OCI-LY1 (cell line): ENCODE measurements around the gene NTPCR.

Experiments
- H2AFZ ChIP-seq: fragments of 200-600 bp; sonication (generic), shearing (Covaris generic); 2 replicates; pipeline ENCODE4 v1.6.0; 2014; ENCODE audit warnings: antibody characterized with exemption, mild to moderate bottlenecking, low read length
- H3F3A ChIP-seq: fragments of 200-600 bp; sonication (generic), shearing (Covaris generic); 2 replicates; pipeline ENCODE4 v1.6.0; 2014; ENCODE audit warnings: mild to moderate bottlenecking, antibody characterized with exemption, low read length, moderate library complexity; ENCODE audit not compliant: insufficient read depth
- H3K27ac ChIP-seq: fragments of 200-600 bp; sonication (generic); 2 replicates; pipeline ENCODE4 v1.5.1; 2014; ENCODE audit warnings: low read length, mixed run types, mild to moderate bottlenecking, low read depth; ENCODE audit not compliant: poor library complexity, severe bottlenecking
- H3K27me3 ChIP-seq: fragments of 200-600 bp; sonication (generic); 2 replicates; pipeline ENCODE4 v1.6.0; 2014; ENCODE audit warnings: antibody characterized with exemption, mild to moderate bottlenecking, low read length, moderate library complexity; ENCODE audit not compliant: insufficient read depth
- H3K36me3 ChIP-seq: fragments of 200-600 bp; sonication (generic); 2 replicates; pipeline ENCODE4 v1.6.1; 2014; ENCODE audit warnings: mild to moderate bottlenecking, antibody characterized with exemption, low read length, moderate library complexity, mixed read lengths; ENCODE audit not compliant: insufficient read depth
- H3K4me1 ChIP-seq: fragments of 200-600 bp; sonication (generic); 2 replicates; pipeline ENCODE4 v1.5.1; 2014; ENCODE audit warnings: mild to moderate bottlenecking, low read length, moderate library complexity; ENCODE audit not compliant: insufficient read depth, severe bottlenecking
- H3K4me2 ChIP-seq: fragments of 200-600 bp; sonication (generic), shearing (Covaris generic); 2 replicates; pipeline ENCODE4 v1.6.1; 2014; ENCODE audit warnings: low read length
- H3K4me3 ChIP-seq: fragments of 200-600 bp; sonication (generic); 2 replicates; pipeline ENCODE4 v1.5.1; 2014; ENCODE audit warnings: low read length, low read depth, mild to moderate bottlenecking, mixed read lengths; ENCODE audit not compliant: poor library complexity, severe bottlenecking
- H3K79me2 ChIP-seq: fragments of 200-600 bp; shearing (Covaris generic); 2 replicates; pipeline ENCODE4 v1.6.1; 2016; ENCODE audit warnings: mixed run types, low read length, mixed read lengths; ENCODE audit not compliant: insufficient read depth
- H3K9ac ChIP-seq: fragments of 200-600 bp; sonication (generic), shearing (Covaris generic); 2 replicates; pipeline ENCODE4 v1.6.1; 2014; ENCODE audit warnings: mild to moderate bottlenecking, low read length, mixed read lengths
- H3K9me2 ChIP-seq: fragments of 200-600 bp; sonication (generic), shearing (Covaris generic); 2 replicates; pipeline ENCODE4 v1.6.1; 2014; ENCODE audit warnings: low read depth, mild to moderate bottlenecking, low read length, mixed read lengths
- H3K9me3 ChIP-seq: fragments of 200-600 bp; shearing (Covaris generic); 2 replicates; pipeline ENCODE4 v1.6.1; 2014; ENCODE audit warnings: low read length, mixed read lengths
- H4K20me1 ChIP-seq: fragments of 200-600 bp; sonication (generic), shearing (Covaris generic); 2 replicates; pipeline ENCODE4 v1.6.0; 2016; ENCODE audit warnings: mild to moderate bottlenecking, low read length; ENCODE audit not compliant: insufficient read depth
- EZH2 ChIP-seq: fragments of 200-600 bp; sonication (generic), shearing (Covaris generic); IDR thresholded peaks from 2 replicates; pipeline ENCODE4 v1.8.0; 2017; ENCODE audit warnings: borderline replicate concordance, mixed run types, mild to moderate bottlenecking, antibody characterized with exemption, low read length, moderate library complexity, mixed read lengths
- TF ChIP-seq, protein P1 (sequence below): fragments of 200-600 bp; sonication (generic), shearing (Covaris generic); IDR thresholded peaks from 2 replicates; pipeline ENCODE4 v1.5.1; 2017; ENCODE audit warnings: mild to moderate bottlenecking, antibody characterized with exemption, low read length, moderate library complexity, mixed read lengths

The NTPCR gene

DNA sequence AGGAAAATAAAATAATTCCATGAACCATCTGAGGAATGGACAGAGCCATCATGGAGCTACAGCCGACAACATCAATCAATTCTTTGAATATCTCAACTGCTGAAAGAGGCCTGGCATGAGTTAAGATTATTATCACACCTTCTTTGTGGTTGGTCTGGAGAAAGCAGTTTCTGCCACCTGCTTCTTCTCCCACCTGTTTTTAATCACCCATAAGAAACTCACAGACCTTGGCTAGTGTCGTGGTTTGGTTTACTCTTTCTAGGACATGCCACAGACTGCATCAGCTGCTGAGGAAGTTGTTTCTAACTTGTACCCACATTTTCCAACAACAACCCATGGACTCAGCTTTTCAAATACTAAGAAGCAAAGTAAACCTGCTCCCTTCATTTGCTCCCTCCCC, 65.6 kb downstream of the NTPCR start:
- Histone ChIP-seq H3K9me2 (no peaks in the 10 kb centered on the region), H3K27ac (no peak overlapping the region), H3K9me3 (no peaks in the 10 kb centered on the region), H4K20me1 (no peaks in the 10 kb centered on the region), H3K27me3 (no peaks in the 10 kb centered on the region), H3F3A (no peaks in the 10 kb centered on the region), H3K4me3 (no peak overlapping the region), H2AFZ (no peak overlapping the region), H3K4me2 (no peak overlapping the region), H3K36me3 (no peaks in the 10 kb centered on the region), H3K9ac (no peak overlapping the region), H3K4me1 (no peaks in the 10 kb centered on the region), H3K79me2 (no peaks in the 10 kb centered on the region)
- TF ChIP-seq EZH2: no peak
- TF ChIP-seq, protein P1, sequence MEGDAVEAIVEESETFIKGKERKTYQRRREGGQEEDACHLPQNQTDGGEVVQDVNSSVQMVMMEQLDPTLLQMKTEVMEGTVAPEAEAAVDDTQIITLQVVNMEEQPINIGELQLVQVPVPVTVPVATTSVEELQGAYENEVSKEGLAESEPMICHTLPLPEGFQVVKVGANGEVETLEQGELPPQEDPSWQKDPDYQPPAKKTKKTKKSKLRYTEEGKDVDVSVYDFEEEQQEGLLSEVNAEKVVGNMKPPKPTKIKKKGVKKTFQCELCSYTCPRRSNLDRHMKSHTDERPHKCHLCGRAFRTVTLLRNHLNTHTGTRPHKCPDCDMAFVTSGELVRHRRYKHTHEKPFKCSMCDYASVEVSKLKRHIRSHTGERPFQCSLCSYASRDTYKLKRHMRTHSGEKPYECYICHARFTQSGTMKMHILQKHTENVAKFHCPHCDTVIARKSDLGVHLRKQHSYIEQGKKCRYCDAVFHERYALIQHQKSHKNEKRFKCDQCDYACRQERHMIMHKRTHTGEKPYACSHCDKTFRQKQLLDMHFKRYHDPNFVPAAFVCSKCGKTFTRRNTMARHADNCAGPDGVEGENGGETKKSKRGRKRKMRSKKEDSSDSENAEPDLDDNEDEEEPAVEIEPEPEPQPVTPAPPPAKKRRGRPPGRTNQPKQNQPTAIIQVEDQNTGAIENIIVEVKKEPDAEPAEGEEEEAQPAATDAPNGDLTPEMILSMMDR: no peak

- no peaks in the 10 kb centered on the region for H4K20me1 ChIP-seq
- no peak overlapping the region for H3K9ac ChIP-seq
- no peak overlapping the region for H2AFZ ChIP-seq
- H3K27ac ChIP-seq: no peak overlapping the region
- no peak overlapping the region for H3K4me2 ChIP-seq
- no peak overlapping the region for H3K4me3 ChIP-seq
- no peaks in the 10 kb centered on the region for H3K9me2 ChIP-seq
- TF ChIP-seq, protein P1: no peak
- no peak for TF ChIP-seq EZH2
- H3K36me3 ChIP-seq: no peaks in the 10 kb centered on the region
- no peaks in the 10 kb centered on the region for H3K4me1 ChIP-seq
- H3K9me3 ChIP-seq: no peaks in the 10 kb centered on the region
- no peaks in the 10 kb centered on the region for H3F3A ChIP-seq
- no peaks in the 10 kb centered on the region for H3K27me3 ChIP-seq
- no peaks in the 10 kb centered on the region for H3K79me2 ChIP-seq
These were observed 66.4 kb downstream of the NTPCR start for GRCh38 chr1:233016798-233017197.

- Histone ChIP-seq H3K4me1 (no peaks in the 10 kb centered on the region), H3K4me2 (no peak overlapping the region)
These were observed 68.7 kb downstream of the NTPCR start for GRCh38 chr1:233019083-233019482.

More at GRCh38 chr1:233019083-233019482, 68.7 kb downstream of the NTPCR start:
- H2AFZ ChIP-seq: no peak overlapping the region
- H3K79me2 ChIP-seq: no peaks in the 10 kb centered on the region
- H3F3A ChIP-seq: no peaks in the 10 kb centered on the region
- H3K9ac ChIP-seq: no peak overlapping the region
- H4K20me1 ChIP-seq: no peaks in the 10 kb centered on the region
- H3K4me3 ChIP-seq: no peak overlapping the region
- no peak overlapping the region for H3K27ac ChIP-seq
- no peaks in the 10 kb centered on the region for H3K9me2 ChIP-seq
- no peaks in the 10 kb centered on the region for H3K27me3 ChIP-seq
- H3K9me3 ChIP-seq: no peaks in the 10 kb centered on the region
- H3K36me3 ChIP-seq: no peaks in the 10 kb centered on the region
- TF ChIP-seq EZH2: no peak
- TF ChIP-seq, protein P1: no peak
